ENCODE results near the gene SLC2A4RG. TPM values are rescaled to one million over a fixed set of nuclear protein-coding genes. Genes with fewer than 3 reads are reported as not detected.
A peak's percentile ranks its signal among the peaks of the same experiment; 100 is the strongest.

Gene SLC2A4RG
- total RNA-seq, 4 donors from 2014 or later, result 10.5 to 120 (median 41.0) TPM

GRCh38 chr20:63692436-63693082 lies 47.0 kb upstream of the SLC2A4RG start:
- Histone ChIP-seq H3K36me3 (no peaks in the 10 kb centered on the region), H3K27ac (peak overlapping the region in 1 of 2 donors; percentile 3), H3K4me3 (no peak overlapping the region), H3K27me3 (no peaks in the 10 kb centered on the region), H3K4me1 (peaks cover 0 to 8% of the 10 kb centered on the region in 2 donors), H3K9me3 (no peaks in the 10 kb centered on the region)
- TF ChIP-seq, protein P1, sequence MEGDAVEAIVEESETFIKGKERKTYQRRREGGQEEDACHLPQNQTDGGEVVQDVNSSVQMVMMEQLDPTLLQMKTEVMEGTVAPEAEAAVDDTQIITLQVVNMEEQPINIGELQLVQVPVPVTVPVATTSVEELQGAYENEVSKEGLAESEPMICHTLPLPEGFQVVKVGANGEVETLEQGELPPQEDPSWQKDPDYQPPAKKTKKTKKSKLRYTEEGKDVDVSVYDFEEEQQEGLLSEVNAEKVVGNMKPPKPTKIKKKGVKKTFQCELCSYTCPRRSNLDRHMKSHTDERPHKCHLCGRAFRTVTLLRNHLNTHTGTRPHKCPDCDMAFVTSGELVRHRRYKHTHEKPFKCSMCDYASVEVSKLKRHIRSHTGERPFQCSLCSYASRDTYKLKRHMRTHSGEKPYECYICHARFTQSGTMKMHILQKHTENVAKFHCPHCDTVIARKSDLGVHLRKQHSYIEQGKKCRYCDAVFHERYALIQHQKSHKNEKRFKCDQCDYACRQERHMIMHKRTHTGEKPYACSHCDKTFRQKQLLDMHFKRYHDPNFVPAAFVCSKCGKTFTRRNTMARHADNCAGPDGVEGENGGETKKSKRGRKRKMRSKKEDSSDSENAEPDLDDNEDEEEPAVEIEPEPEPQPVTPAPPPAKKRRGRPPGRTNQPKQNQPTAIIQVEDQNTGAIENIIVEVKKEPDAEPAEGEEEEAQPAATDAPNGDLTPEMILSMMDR (IDR thresholded peaks at IDR 0.05), result no peak
- TF ChIP-seq POLR2A (IDR thresholded peaks at IDR 0.05), result no peak
- intact Hi-C loops (cut with DNase I; ENCODE audit: low total_unique reads), result no loop called here
- DNase-seq, result peak; percentile 18 to 23

- Histone ChIP-seq H3K4me1 (peaks cover 0 to 8% of the 10 kb centered on the region in 2 donors), H3K36me3 (no peaks in the 10 kb centered on the region), H3K4me3 (no peak overlapping the region), H3K9me3 (no peaks in the 10 kb centered on the region), H3K27ac (no peak overlapping the region), H3K27me3 (no peaks in the 10 kb centered on the region)
- DNase-seq, result peak in 1 of 2 donors; percentile 16
- intact Hi-C loops (cut with DNase I; ENCODE audit: low total_unique reads), result no loop called here
- TF ChIP-seq, protein P1 (IDR thresholded peaks at IDR 0.05), result no peak
- no peak for TF ChIP-seq POLR2A (IDR thresholded peaks at IDR 0.05)
Observed at GRCh38 chr20:63693083-63693732, 46.4 kb upstream of the SLC2A4RG start.

- Histone ChIP-seq H3K9me3 (no peaks in the 10 kb centered on the region), H3K4me1 (peaks cover 0 to 8% of the 10 kb centered on the region in 2 donors), H3K27ac (no peak overlapping the region), H3K27me3 (no peaks in the 10 kb centered on the region), H3K36me3 (no peaks in the 10 kb centered on the region), H3K4me3 (no peak overlapping the region)
- peak in 1 of 2 donors; percentile 11 for DNase-seq
- TF ChIP-seq, protein P1 (IDR thresholded peaks at IDR 0.05), result no peak
- no peak for TF ChIP-seq POLR2A (IDR thresholded peaks at IDR 0.05)
- intact Hi-C loops (cut with DNase I; ENCODE audit: low total_unique reads), result no loop called here
Observed at GRCh38 chr20:63693733-63694583, 45.6 kb upstream of the SLC2A4RG start.

DNA sequence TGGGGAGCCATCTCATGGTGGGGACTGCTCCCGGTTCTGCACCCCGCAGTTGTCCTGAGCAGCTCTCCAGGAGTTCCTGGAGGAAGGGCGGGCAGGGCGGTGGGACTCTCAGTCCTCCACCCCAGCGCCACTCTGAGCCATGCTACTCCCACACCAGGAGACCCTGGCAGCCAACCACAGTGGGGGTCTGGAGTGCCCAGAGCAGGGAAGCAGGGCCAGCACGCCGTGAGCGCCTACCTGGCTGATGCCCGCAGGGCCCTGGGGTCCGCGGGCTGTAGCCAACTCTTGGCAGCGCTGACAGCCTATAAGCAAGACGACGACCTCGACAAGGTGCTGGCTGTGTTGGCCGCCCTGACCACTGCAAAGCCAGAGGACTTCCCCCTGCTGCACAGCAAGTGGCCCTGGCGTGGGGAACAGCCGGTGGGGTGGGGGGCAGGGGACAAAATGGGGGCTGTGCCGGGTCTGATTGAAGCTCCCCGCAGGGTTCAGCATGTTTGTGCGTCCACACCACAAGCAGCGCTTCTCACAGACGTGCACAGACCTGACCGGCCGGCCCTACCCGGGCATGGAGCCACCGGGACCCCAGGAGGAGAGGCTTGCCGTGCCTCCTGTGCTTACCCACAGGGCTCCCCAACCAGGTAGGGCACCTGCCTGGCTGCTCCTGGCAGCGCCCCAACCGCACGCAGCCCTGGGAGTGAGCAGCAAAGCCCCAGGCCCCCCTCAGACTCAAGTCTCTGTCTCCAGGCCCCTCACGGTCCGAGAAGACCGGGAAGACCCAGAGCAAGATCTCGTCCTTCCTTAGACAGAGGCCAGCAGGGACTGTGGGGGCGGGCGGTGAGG lies 44.8 kb upstream of the SLC2A4RG start:
- H3K36me3 ChIP-seq, result no peaks in the 10 kb centered on the region
- no peak overlapping the region for H3K4me3 ChIP-seq
- peaks cover 0 to 8% of the 10 kb centered on the region in 2 donors for H3K4me1 ChIP-seq
- intact Hi-C loops (cut with DNase I; ENCODE audit: low total_unique reads), result no loop called here
- DNase-seq, result peak in 1 of 2 donors; percentile 20
- H3K27me3 ChIP-seq, result no peaks in the 10 kb centered on the region
- no peak overlapping the region for H3K27ac ChIP-seq
- TF ChIP-seq, protein P1 (IDR thresholded peaks at IDR 0.05), result no peak
- TF ChIP-seq POLR2A (IDR thresholded peaks at IDR 0.05), result no peak
- H3K9me3 ChIP-seq, result no peaks in the 10 kb centered on the region
